Measurements from ENCODE around the gene SLC22A3.

DNA sequence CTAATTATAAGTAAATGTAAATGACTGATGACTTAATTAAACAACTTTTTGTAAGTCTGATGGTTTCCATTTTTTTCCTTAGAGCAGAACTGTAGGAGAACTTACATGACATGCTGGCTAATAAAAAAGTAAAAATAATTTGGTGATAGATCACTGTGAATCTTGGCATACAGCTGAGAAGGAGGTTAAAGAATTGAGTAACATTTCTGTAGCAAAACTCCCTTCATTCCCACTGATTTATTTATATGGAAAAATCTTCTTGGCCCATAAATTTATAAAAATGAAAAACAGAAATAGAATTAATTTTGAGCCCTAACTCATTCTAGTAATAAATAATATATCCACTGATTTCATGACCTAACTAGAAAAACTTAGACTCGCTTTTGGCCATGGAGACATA lies 48.1 kb downstream of the SLC22A3 start:
- TF ChIP-seq YY1 (IDR thresholded peaks at IDR 0.05; ENCODE audit: insufficient read depth, insufficient read length) (no peak), ZNF274 (IDR thresholded peaks at IDR 0.05; ENCODE audit: low read depth, low read length) (no peak), SUZ12 (IDR thresholded peaks at IDR 0.05; ENCODE audit: extremely low read depth, insufficient read depth, insufficient read length) (no peak)
